ENCODE data around the gene CTPS2.

CTPS2 gene

DNA sequence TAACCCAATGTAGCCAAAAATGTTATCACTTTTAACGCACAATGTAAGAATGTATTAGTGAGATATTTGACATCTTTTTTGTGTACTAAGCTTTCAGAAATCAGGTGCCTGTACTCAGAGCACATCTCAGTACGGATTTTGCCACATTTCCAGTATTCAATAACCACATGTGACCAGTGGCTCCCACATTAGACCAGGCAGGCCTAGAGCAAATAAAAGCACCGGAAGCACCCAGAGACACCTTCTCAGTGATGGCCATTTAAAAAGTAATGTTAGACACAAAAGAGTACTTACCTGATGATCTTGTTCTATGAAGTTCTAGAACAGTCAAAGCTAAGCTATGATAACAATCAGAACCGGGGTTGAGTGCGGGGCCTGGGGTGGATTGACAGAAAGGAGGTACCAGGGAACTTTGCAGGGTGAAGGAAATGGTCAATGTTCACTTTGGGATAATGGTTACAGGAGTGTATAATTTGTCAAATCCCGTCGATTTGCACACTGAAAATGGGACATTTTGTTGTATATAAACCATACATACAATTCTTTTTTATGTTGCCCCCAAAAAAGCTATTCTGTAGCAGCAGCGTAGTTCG is 1.2 kb downstream of the CTPS2 start:
- DNase-seq (ENCODE audit: extremely low read depth, insufficient read length): no peak
- no peaks in the 10 kb centered on the region for H3K27me3 ChIP-seq (replicated peaks; ENCODE audit: control insufficient read depth, insufficient read depth, low read length)
- TF ChIP-seq, protein P1, sequence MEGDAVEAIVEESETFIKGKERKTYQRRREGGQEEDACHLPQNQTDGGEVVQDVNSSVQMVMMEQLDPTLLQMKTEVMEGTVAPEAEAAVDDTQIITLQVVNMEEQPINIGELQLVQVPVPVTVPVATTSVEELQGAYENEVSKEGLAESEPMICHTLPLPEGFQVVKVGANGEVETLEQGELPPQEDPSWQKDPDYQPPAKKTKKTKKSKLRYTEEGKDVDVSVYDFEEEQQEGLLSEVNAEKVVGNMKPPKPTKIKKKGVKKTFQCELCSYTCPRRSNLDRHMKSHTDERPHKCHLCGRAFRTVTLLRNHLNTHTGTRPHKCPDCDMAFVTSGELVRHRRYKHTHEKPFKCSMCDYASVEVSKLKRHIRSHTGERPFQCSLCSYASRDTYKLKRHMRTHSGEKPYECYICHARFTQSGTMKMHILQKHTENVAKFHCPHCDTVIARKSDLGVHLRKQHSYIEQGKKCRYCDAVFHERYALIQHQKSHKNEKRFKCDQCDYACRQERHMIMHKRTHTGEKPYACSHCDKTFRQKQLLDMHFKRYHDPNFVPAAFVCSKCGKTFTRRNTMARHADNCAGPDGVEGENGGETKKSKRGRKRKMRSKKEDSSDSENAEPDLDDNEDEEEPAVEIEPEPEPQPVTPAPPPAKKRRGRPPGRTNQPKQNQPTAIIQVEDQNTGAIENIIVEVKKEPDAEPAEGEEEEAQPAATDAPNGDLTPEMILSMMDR (IDR thresholded peaks at IDR 0.05; ENCODE audit: insufficient read depth, low read length, poor library complexity, severe bottlenecking): no peak

DNA sequence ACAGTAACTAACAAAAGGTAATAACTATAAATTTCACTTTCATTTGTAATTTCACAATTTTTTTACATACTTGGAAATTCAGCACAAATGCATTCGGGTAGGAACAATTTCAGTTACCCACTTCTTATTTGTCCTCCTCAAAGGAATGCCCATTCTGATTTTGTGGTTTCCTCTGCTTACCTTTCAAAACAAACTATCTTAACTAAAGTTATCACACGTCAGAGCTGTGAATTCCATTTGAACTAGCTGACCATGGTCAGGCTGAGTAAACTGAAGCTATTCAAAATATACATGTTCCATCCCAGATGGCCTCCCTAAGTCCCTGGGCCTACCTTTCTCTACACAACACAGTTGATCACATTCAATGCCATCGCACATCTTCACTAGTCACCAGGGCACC is 4.5 kb downstream of the CTPS2 start:
- no peaks in the 10 kb centered on the region for H3K27me3 ChIP-seq (replicated peaks; ENCODE audit: control insufficient read depth, insufficient read depth, low read length)
- no peak for DNase-seq (ENCODE audit: extremely low read depth, insufficient read length)
- TF ChIP-seq, protein P1 (IDR thresholded peaks at IDR 0.05; ENCODE audit: insufficient read depth, low read length, poor library complexity, severe bottlenecking): no peak
- no peaks in the 10 kb centered on the region for H3K36me3 ChIP-seq (ENCODE audit: control insufficient read depth, insufficient read depth, low read length)
- H3K4me3 ChIP-seq (replicated peaks; ENCODE audit: low read depth, low read length): no peak overlapping the region

More for the DNA sequence above, 1.2 kb downstream of the CTPS2 start:
- peak overlapping the region; percentile 74 for H3K4me3 ChIP-seq (replicated peaks; ENCODE audit: low read depth, low read length)
- no peaks in the 10 kb centered on the region for H3K36me3 ChIP-seq (ENCODE audit: control insufficient read depth, insufficient read depth, low read length)

DNA sequence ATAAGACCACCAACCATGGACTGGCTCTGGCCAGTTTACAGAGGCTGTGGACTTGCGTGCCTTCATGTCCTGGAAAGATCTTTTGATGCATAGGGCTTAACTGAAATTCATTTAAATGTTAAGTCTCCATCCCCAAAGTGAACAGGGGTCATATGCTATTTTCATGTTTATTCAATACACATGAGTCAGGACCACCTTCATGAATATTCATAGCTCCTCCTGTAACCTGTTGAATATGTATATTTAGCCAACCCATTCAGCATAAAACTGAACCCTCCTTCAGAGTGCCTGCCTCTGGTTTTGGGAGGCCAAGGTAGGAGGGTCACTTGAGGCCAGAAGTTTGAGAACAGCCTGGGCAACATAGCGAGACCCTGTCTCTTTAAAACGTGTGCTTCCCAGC is 7.1 kb downstream of the CTPS2 start:
- H3K27me3 ChIP-seq (replicated peaks; ENCODE audit: control insufficient read depth, insufficient read depth, low read length): no peaks in the 10 kb centered on the region
- no peak for DNase-seq (ENCODE audit: extremely low read depth, insufficient read length)
- H3K36me3 ChIP-seq (ENCODE audit: control insufficient read depth, insufficient read depth, low read length): no peaks in the 10 kb centered on the region
- H3K4me3 ChIP-seq (replicated peaks; ENCODE audit: low read depth, low read length): no peak overlapping the region
- TF ChIP-seq, protein P1 (IDR thresholded peaks at IDR 0.05; ENCODE audit: insufficient read depth, low read length, poor library complexity, severe bottlenecking): no peak

DNA sequence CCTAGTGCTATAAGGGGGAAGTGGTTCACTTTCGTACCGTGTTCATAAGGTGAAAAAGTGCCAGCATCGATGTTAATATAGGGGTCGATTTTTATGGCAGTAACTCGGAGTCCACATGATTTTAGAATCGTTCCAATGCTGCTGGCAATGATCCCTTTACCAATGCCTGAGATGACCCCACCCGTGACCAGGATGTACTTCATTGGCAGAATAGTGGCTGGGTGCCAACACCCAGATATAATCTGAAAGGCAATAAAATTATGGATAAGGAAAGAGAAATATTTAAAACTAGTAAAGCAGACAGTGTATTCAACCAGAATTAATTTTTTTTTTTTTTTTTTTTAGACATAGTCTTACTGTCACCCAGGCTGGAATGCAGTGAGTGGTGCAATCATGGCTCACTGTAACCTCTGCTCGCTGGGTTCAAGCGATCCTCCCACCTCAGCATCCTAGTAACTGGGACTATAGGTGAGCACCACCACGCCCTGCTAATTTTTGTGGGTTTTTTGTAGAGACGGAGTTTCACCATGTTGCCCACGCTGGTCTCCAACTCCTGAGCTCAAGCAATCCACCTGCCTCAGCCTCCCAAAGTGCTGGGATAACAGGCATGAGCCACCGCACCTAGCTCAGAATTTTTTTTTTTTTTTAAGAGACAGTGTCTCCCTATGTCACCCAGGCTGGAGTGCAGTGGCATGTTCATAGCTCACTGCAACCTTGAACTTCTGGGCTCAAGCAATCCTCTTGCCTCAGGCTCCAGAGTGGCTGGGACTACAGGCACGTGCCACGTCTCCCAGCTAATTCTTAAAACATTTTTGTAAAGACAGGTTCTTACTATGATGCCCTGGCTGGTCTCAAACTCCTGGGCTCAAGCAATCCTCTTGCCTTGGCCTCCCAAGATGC is 9.5 kb downstream of the CTPS2 start:
- no peaks in the 10 kb centered on the region for H3K36me3 ChIP-seq (ENCODE audit: control insufficient read depth, insufficient read depth, low read length)
- no peak overlapping the region for H3K4me3 ChIP-seq (replicated peaks; ENCODE audit: low read depth, low read length)
- TF ChIP-seq, protein P1 (IDR thresholded peaks at IDR 0.05; ENCODE audit: insufficient read depth, low read length, poor library complexity, severe bottlenecking): no peak
- no peak for DNase-seq (ENCODE audit: extremely low read depth, insufficient read length)
- H3K27me3 ChIP-seq (replicated peaks; ENCODE audit: control insufficient read depth, insufficient read depth, low read length): no peaks in the 10 kb centered on the region

DNA sequence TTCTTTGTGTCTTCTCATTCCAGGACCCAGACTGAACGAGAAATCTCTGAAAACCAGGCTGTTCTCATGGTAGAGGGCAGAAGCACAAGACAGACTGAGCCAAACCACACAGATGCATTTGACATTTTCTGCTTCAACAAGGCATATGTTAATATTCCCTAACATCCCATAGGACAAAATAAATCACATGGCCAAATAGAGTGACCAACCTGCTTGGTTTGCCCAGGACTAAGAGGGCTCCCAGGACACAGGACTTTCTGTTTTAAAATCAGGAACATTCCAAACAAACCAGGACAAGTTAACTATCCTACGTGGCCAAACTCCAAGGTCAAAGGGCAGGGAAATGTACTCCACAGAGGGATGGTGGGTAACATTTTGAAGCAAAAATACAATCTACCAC is 11.7 kb downstream of the CTPS2 start:
- no peaks in the 10 kb centered on the region for H3K36me3 ChIP-seq (ENCODE audit: control insufficient read depth, insufficient read depth, low read length)
- DNase-seq (ENCODE audit: extremely low read depth, insufficient read length): no peak

More for the DNA sequence above, 11.7 kb downstream of the CTPS2 start:
- TF ChIP-seq, protein P1 (IDR thresholded peaks at IDR 0.05; ENCODE audit: insufficient read depth, low read length, poor library complexity, severe bottlenecking): no peak
- no peak overlapping the region for H3K4me3 ChIP-seq (replicated peaks; ENCODE audit: low read depth, low read length)
- H3K27me3 ChIP-seq (replicated peaks; ENCODE audit: control insufficient read depth, insufficient read depth, low read length): no peaks in the 10 kb centered on the region

Measured in GM06990 (cell line).